Left cardiac atrium (tissue), 4 donors: ENCODE measurements around the gene SNX12. TPM values are rescaled to one million over a fixed set of nuclear protein-coding genes. Genes with fewer than 3 reads are reported as not detected.
"Not testable (repeated sequence)": the region's sequence is repeated elsewhere in the genome, so short reads cannot be mapped to it uniquely, and the experiment has no call there.

Experiments
- ATAC-seq, 2 donors: fragments of 200-7000 bp; cut with Tn5 transposase; one replicate each; pipeline ENCODE4 v1.9.1; 2020; ENCODE audit warnings: mild to moderate bottlenecking in 2 of 2, moderate library complexity in 2 of 2
- DNase-seq: peaks from one replicate; pipeline ENCODE4 v3.0.0-alpha.2; 2020
- intact Hi-C, 2 donors: fragments of 100-400 bp; cut with DNase I; formaldehyde crosslinking; loops; one replicate each; pipeline versions ENCODE4 v1.14.1 to v1.15.1; 2022 to 2023
- total RNA-seq, 2 donors: library from RNA; stranded (reverse); fragmentation: NEBNext Ultra II Directional; extraction: Animal tissue kit (Norgen Biotek cat#: 25700); gene quantifications; one replicate each; pipeline ENCODE4 v1.2.1, GENCODE V29; 2021
- donor health status: DM: no; HTN: yes; CAD: no.
- donor health status: DM: no; HTN: yes; CAD: no; lungs with severe emphysema.
- donor health status: DM: yes; HTN: yes; CAD: no.
- donor health status: Dilated cardiomyopathy.

SNX12 gene
- total RNA-seq, 2 donors from 2014 or later, result 48.9 to 57.3 TPM

DNA sequence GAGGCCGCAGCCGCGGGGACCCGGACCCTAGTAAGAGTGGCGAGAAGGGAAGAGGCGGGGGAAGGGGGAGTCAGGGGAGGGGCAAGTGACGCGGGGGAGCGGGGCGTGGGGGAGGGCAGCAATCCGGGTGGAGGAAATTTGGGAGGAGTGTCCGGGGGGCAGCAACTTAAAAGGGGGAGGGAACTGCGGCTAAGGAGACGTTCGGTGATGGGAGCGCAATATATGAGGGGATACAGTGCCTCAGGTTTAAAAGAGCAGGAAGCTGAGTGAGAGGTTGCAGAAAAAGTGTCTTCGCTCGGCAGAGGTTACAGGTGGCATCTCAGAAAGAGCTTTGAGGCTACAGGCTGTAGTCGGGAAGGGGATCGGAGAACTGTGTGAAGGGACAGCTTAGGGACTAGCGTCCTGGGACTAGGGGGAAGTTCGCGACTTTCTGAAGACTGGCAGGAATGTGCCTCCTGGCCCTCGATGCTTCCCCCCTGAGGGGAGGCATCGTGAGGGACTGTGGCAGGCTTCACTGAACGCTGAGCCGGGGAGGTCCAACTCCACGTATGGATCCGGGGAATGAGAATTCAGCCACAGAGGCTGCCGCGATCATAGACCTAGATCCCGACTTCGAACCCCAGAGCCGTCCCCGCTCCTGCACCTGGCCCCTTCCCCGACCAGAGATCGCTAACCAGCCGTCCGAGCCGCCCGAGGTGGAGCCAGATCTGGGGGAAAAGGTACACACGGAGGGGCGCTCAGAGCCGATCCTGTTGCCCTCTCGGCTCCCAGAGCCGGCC, 28.0 kb upstream of the SNX12 start:
- ATAC-seq, result peak; percentile 83 to 88
- intact Hi-C loops, result loop anchor here in 1 of 2 donors (5.0 kb wide), 1 partner anchor 81 kb away; no protein-coding TSS in a partner anchor
- no peak for DNase-seq

DNA sequence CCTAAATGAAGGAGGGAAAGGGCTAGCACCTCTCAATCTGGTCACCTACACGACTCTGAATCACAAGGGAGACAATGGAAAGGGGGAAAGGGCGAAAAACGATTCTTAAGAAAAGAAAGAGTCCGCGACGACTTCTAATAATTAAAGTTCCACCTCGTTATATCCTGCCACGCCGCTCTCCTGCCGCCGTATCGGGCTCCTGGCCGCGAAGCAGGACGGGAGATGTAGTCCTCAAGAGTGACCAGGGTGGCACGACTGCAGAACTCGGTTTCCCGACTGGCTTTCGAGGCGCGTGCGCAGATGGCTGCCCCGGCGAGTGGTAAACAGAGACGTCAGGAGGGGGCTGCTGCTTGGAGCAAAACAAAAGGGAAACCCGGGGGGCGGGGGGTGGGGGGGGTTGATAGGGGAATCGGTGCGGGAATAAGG, 27.4 kb upstream of the SNX12 start, which contains the start of gene FOXO4:
TSS of gene FOXO4 (plus strand) at position 297 of the 426 bp plus-strand sequence. CDS start 678 bp downstream, outside the sequence.
- intact Hi-C loops, result loop anchor here in 1 of 2 donors (5.0 kb wide), 1 partner anchor 82 kb away; no protein-coding TSS in a partner anchor
- peak; percentile 93 for DNase-seq
- ATAC-seq, result peak; percentile 96 to 97

GRCh38 chrX:71095033-71095432, 26.9 kb upstream of the SNX12 start:
- ATAC-seq (no peak), DNase-seq (no peak)
- intact Hi-C loops, result loop anchor here in 1 of 2 donors (5.0 kb wide), 1 partner anchor 82 kb away; no protein-coding TSS in a partner anchor

GRCh38 chrX:71091263-71091662, 23.1 kb upstream of the SNX12 start:
- ATAC-seq (no peak), DNase-seq (no peak)
- intact Hi-C loops, result no loop called here

- no peak for ATAC-seq
- no peak for DNase-seq
- intact Hi-C loops, result no loop called here
These were observed 17.8 kb upstream of the SNX12 start for GRCh38 chrX:71085900-71086299.

DNA sequence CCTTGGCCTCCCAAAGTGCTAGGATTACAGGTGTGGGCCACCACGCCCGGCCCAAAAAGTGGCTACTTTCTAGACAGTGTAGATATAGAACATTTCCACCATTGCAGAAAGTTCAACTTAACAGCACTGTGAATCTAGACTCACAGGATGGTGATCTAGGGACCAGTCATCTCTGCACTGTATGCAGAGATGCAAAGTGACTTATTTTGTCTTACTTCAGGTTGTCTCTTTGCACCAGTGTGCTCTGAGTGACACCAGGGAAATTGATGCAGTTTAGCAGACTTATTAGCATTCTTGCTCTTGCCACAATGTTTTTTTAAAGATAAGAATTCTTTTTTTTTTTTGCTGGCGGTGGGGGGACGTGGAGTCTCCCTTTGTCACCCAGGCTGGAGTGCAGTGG, 14.7 kb upstream of the SNX12 start:
- no peak for DNase-seq
- intact Hi-C loops, result no loop called here
- ATAC-seq, result no peak

DNA sequence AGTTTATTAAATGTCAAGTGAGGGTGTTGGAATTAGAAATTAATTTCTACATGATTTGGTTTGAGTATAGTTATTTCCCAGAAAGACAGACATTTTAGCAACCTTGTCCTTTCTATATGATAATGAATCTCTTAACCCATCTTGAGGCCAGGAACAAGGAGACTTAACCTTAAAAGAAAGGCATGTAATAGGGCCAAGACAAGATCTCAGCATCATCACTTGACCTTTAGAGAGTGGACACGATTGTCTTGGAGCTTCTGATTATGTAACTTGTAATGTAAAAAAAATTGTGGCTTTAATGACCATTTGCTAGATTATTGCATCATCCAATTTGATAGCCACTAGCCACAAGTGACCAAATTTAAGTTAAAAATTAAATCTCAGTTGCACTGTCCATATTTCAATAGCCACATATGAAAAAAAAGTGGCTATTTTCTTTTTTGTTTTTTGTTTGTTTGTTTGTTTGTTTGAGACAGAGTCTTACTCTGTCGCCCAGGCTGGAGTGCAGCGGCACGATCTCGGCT, 14.1 kb upstream of the SNX12 start:
- ATAC-seq (no peak), DNase-seq (no peak)
- intact Hi-C loops, result no loop called here

DNA sequence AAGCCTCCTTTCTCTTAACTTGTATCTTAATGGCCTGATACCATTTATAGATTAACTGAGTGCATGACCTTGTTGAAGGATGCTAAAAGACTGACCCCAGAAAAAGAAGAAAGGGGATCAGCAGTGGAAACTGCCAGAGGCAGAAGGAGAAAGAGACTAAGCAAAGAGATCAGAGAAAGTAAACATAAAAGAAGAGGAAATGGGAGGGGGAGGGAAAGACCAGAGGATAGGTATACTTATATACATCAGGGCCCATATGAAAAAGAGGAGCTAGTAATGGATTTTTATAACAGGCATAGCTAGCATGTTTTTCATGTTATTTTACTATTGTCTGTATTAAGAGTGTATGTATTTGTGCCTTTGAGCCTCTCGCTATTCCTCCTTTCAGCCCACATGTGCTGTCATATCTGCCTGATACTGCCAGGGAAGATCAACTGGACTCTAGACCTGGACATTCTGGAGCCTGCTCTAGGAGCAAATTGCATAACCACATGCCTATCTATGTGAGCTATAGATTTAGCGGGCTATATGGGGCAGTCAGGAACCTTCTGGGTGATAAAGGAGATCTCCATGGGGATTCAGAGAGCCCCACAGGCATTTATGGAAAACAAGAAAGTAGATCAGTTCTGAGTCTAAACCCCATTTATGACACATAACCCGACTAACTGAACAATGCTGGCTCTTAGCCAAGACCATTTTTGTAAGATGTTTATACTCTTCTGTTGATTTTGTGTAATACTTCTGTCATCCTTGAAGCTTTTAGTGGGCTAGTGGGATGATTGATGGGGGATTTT, 13.4 kb upstream of the SNX12 start:
- ATAC-seq (no peak), DNase-seq (no peak)
- intact Hi-C loops, result no loop called here

DNA sequence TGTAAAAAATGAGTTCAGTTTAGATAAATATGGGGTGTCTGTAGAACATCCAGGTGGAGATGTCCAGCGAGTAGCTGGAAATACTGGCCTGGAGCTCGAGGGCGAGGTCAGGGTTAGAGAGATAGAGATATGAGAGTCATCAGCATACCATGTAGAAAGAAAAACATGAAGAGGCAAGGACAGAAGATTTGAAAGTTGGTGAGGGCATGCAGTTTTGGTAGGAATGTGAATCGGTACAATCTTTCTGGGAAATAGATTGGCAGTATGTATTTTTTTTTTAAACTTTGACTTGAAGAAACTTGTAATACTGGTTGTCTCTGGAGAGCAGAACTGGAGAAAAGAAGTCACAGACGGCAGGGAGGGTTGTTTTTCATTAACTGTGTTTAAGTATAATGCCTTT, 2.4 kb upstream of the SNX12 start:
- intact Hi-C loops, result no loop called here
- no peak for DNase-seq
- ATAC-seq, result no peak

GRCh38 chrX:71067712-71068043, 456 bp downstream of the SNX12 start:
- intact Hi-C loops, result no loop called here
- ATAC-seq (peak; percentile 2 to 18), DNase-seq (no peak)

DNA sequence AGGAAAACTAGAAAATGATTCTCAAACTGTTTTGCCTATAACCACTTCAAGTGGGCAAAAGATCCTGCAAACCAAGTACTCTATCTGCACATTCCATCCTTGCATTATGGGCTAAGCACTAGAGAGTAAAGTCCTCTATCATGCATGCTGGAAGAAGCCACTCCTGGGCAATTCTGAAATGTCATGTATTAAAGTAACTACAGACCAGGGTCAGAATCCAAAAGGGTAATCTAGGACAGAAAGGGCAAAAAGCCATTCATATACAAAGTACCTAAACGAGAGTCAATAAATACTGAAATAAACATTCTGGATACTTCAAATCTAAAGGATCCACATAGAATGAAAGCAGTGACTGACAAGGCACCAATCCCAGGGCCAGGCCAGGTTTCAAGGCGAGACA, 1.0 kb downstream of the SNX12 start:
- DNase-seq, result no peak
- intact Hi-C loops, result no loop called here
- ATAC-seq, result no peak

GRCh38 chrX:71060127-71060526, 8.0 kb downstream of the SNX12 start:
- no peak for ATAC-seq
- intact Hi-C loops, result no loop called here
- no peak for DNase-seq

- DNase-seq (no peak), ATAC-seq (no peak)
- intact Hi-C loops, result no loop called here
These were observed 10.1 kb downstream of the SNX12 start for GRCh38 chrX:71057848-71058530.

GRCh38 chrX:71056867-71057266, 11.3 kb downstream of the SNX12 start:
- DNase-seq (no peak), ATAC-seq (no peak)
- intact Hi-C loops, result no loop called here

DNA sequence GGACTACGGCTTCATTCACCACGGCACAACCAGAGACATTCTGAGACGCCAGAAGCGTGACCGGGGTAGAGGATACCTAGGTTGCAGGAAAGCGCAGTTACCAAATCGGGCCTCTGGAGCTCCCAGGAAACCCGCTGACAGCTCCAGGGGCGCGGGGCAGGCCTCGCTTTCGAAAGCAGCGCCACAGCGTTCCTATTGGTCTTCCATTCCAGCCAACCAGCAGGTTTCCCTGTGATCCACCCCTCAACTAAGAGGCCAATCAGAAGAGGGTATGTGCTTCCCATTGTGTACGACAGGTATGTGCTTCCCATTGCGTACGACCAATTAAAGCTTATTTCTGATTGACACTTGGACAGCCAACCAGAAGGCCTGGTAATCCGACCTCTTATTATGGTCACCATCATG, 14.9 kb downstream of the SNX12 start:
- intact Hi-C loops, result no loop called here
- ATAC-seq (peak; percentile 80 to 83), DNase-seq (peak; percentile 31)

- ATAC-seq (no peak), DNase-seq (no peak)
- intact Hi-C loops, result no loop called here
These were observed 15.4 kb downstream of the SNX12 start for GRCh38 chrX:71052721-71053120.

DNA sequence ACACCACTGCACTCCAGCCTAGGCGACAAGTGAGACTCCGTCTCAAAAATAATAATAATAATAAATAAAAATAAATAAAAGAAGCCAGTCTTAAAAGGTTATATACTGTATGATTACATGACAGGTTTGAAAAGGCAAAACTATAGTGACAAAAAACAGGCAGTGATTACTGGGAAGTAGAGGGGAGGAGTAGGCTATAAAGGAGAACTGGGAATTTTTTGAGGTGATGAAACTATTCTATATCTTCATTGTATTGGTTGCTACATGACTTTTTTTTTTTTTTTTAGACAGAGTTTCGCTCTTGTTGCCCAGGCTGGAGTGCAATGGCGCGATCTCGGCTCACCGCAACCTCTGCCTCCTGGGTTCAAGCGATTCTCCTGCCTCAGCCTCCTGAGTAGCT, 20.2 kb downstream of the SNX12 start:
- ATAC-seq, DNase-seq, intact Hi-C loops: not testable (repeated sequence)

DNA sequence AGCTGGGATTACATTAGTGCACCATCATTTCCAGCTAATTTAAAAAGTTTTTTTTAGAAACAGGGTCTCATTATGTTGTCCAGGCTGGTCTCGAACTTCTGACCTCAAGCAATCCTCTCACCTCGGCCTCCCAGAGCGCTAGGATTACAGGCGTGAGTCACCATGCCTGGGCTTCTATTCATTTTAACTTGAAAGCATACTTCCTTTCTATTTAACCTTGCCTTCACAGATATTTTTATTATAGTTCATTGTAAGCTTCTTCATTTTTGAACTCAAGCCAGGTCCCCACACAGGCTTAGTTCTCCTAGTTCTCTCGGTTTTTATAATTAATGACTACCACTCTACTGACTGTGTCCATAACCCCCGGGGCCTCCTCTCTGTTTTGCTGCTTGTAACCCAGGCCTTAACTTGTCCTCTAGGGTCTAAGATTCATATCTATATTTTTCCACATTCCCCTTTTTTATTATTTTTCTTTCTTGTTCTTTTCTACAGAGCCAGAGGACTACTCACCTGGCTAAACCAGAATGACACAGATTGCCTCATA, 50.7 kb downstream of the SNX12 start:
- ATAC-seq (no peak), DNase-seq (no peak)
- intact Hi-C loops, result no loop called here
